Measurements from ENCODE around the gene PPP5C. TPM values are rescaled to one million over a fixed set of nuclear protein-coding genes. Genes with fewer than 3 reads are reported as not detected.
"Not testable (repeated sequence)": the region's sequence is repeated elsewhere in the genome, so short reads cannot be mapped to it uniquely, and the experiment has no call there.

The PPP5C gene
- total and polyA plus RNA-seq, 2 experiments from 2014 or later = 120 to 130 TPM

- Histone ChIP-seq H3K4me3 (no peak overlapping the region), H3K4me1 (ENCODE audit: low read depth) (peaks cover 9% of the 10 kb centered on the region), H3K36me3 (peaks cover 13% of the 10 kb centered on the region), H3K27ac (no peak overlapping the region), H3K9me3 (ENCODE audit: low read depth) (no peaks in the 10 kb centered on the region), H3K27me3 (no peaks in the 10 kb centered on the region)
- TF ChIP-seq, protein P1, sequence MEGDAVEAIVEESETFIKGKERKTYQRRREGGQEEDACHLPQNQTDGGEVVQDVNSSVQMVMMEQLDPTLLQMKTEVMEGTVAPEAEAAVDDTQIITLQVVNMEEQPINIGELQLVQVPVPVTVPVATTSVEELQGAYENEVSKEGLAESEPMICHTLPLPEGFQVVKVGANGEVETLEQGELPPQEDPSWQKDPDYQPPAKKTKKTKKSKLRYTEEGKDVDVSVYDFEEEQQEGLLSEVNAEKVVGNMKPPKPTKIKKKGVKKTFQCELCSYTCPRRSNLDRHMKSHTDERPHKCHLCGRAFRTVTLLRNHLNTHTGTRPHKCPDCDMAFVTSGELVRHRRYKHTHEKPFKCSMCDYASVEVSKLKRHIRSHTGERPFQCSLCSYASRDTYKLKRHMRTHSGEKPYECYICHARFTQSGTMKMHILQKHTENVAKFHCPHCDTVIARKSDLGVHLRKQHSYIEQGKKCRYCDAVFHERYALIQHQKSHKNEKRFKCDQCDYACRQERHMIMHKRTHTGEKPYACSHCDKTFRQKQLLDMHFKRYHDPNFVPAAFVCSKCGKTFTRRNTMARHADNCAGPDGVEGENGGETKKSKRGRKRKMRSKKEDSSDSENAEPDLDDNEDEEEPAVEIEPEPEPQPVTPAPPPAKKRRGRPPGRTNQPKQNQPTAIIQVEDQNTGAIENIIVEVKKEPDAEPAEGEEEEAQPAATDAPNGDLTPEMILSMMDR (IDR thresholded peaks at IDR 0.05; ENCODE audit: low read depth, low read length) = no peak
- no peak for DNase-seq (ENCODE audit: low read depth in 1 of 2, low spot score in 1 of 2)
Observed at GRCh38 chr19:46374536-46375475, 27.9 kb downstream of the PPP5C start.

DNA sequence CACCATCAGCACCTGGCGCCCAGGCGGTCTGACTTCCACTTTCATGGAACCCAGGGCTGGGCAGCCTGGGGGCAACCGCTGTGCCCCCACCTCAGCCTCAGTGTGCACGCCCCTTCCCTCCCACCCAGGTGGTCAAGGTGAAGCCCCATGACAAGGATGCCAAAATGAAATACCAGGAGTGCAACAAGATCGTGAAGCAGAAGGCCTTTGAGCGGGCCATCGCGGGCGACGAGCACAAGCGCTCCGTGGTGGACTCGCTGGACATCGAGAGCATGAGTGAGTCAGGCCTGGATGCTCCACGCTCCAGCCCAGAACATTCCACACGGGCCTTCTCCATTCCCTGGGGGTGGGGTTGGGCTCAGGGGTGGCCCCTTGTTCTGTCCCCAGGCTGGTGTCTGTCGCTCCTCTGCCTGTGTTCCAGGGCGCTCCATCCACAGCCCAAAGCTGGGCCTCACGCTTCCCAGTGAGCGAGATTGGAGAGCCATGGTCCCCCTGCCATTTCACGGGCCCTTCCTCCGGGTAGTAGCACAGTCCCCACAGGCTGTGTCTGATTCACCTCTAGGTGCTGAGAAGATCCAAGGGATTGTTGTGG lies 28.7 kb downstream of the PPP5C start:
- not testable (repeated sequence) for H3K27ac ChIP-seq; H3K4me1 ChIP-seq (ENCODE audit: low read depth); H3K4me3 ChIP-seq; H3K27me3 ChIP-seq; H3K9me3 ChIP-seq (ENCODE audit: low read depth); DNase-seq (ENCODE audit: low read depth in 1 of 2, low spot score in 1 of 2)
- peaks cover 13% of the 10 kb centered on the region for H3K36me3 ChIP-seq

DNA sequence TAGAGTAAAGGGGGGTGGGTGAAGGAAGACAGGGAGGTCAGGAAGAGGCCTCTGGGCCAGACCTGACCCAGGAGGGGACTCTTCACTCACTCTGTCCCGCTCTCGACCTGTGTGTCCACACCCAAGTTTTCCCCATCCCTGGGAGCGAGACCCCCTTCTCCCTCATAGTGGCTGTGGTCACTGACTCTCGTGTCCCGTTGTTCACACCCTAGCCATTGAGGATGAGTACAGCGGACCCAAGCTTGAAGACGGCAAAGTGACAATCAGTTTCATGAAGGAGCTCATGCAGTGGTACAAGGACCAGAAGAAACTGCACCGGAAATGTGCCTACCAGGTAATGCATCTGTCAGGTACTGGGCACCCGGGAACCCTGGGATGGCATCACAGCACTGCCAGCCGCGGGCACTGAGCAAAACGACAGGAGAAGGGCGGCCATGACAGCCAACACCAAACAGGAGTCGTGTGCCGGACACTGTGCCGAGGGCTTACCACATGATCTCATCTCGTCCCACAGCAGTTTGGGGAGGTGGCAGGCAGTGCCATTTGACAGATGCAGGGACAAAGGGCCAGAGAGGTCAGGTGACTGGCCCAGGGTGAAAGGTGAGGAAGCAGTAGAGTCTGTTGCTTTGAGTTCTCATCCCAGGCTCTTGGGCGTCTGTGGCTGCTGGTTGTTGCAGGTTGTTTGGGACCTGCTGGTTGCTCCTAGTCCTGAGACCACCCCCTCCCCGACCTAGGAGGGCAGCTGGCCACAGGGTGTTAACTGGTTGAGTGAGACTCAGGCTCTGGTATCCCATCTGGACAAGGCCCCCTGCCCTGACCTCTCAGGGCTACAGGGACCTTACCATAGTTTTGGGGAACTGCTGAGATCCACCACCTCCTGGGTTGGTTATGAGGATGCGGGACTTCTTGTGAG lies 29.6 kb downstream of the PPP5C start:
- Histone ChIP-seq H3K4me3 (no peak overlapping the region), H3K36me3 (peaks cover 14% of the 10 kb centered on the region), H3K4me1 (ENCODE audit: low read depth) (peaks cover 9% of the 10 kb centered on the region), H3K27ac (no peak overlapping the region), H3K27me3 (no peaks in the 10 kb centered on the region), H3K9me3 (ENCODE audit: low read depth) (no peaks in the 10 kb centered on the region)
- TF ChIP-seq, protein P1 (IDR thresholded peaks at IDR 0.05; ENCODE audit: low read depth, low read length) = no peak
- no peak for DNase-seq (ENCODE audit: low read depth in 1 of 2, low spot score in 1 of 2)

GRCh38 chr19:46378268-46378667 lies 31.4 kb downstream of the PPP5C start:
- Histone ChIP-seq H3K36me3 (peaks cover 23% of the 10 kb centered on the region), H3K4me1 (ENCODE audit: low read depth) (peaks cover 9% of the 10 kb centered on the region), H3K27me3 (no peaks in the 10 kb centered on the region), H3K9me3 (ENCODE audit: low read depth) (no peaks in the 10 kb centered on the region), H3K27ac (no peak overlapping the region), H3K4me3 (peak overlapping the region; percentile 3)
- TF ChIP-seq, protein P1 (IDR thresholded peaks at IDR 0.05; ENCODE audit: low read depth, low read length) = no peak
- DNase-seq (ENCODE audit: low read depth in 1 of 2, low spot score in 1 of 2) = peak in 1 of 2 donors; percentile 64

GRCh38 chr19:46380690-46381089 lies 33.8 kb downstream of the PPP5C start:
- no peaks in the 10 kb centered on the region for H3K27me3 ChIP-seq
- H3K4me3 ChIP-seq = no peak overlapping the region
- peaks cover 32% of the 10 kb centered on the region for H3K36me3 ChIP-seq
- no peak for DNase-seq (ENCODE audit: low read depth in 1 of 2, low spot score in 1 of 2)
- peaks cover 9% of the 10 kb centered on the region for H3K4me1 ChIP-seq (ENCODE audit: low read depth)
- no peaks in the 10 kb centered on the region for H3K9me3 ChIP-seq (ENCODE audit: low read depth)
- TF ChIP-seq, protein P1 (IDR thresholded peaks at IDR 0.05; ENCODE audit: low read depth, low read length) = no peak
- no peak overlapping the region for H3K27ac ChIP-seq
